GM19351 (cell line): Measurements from ENCODE around the gene ISLR2.

Experiments
- ATAC-seq: cut with Tn5 transposase; IDR thresholded peaks from one replicate; pipeline ENCODE4 v1.9.1; 2021; ENCODE audit warnings: mild to moderate bottlenecking, moderate library complexity; ENCODE audit not compliant: unreplicated experiment

Gene ISLR2

GRCh38 chr15:74175271-74176191 is 45.1 kb downstream of the ISLR2 start:
- no peak for ATAC-seq

GRCh38 chr15:74176262-74177214 is 46.2 kb downstream of the ISLR2 start:
- no peak for ATAC-seq

GRCh38 chr15:74178326-74179100 is 48.1 kb downstream of the ISLR2 start:
- no peak for ATAC-seq

GRCh38 chr15:74179101-74179841 is 48.9 kb downstream of the ISLR2 start:
- no peak for ATAC-seq

- no peak for ATAC-seq
Observed at GRCh38 chr15:74179983-74180880, 49.8 kb downstream of the ISLR2 start.

GRCh38 chr15:74180881-74181602 is 50.7 kb downstream of the ISLR2 start:
- ATAC-seq = no peak

DNA sequence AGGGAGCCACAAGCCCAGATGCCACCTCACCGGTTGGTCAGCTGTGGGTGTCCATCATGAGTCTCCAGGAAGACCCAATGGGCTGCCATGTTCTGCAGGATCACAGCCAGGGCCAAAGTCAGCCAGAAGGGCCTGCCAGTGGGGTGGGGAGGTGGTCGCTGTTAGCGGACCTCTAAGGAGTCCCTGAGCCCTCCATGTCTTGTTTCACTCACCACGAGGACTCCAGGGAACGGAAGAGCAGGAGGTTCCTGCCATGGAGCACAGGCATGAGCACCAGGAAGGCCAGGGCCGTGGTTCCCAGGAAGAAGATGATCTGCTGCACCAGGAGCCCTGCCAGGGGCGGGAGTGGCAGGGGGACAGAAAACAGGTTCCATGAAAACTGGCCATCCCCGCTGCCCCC is 51.7 kb downstream of the ISLR2 start:
- ATAC-seq = no peak

GRCh38 chr15:74184582-74185091 is 54.3 kb downstream of the ISLR2 start:
- no peak for ATAC-seq

DNA sequence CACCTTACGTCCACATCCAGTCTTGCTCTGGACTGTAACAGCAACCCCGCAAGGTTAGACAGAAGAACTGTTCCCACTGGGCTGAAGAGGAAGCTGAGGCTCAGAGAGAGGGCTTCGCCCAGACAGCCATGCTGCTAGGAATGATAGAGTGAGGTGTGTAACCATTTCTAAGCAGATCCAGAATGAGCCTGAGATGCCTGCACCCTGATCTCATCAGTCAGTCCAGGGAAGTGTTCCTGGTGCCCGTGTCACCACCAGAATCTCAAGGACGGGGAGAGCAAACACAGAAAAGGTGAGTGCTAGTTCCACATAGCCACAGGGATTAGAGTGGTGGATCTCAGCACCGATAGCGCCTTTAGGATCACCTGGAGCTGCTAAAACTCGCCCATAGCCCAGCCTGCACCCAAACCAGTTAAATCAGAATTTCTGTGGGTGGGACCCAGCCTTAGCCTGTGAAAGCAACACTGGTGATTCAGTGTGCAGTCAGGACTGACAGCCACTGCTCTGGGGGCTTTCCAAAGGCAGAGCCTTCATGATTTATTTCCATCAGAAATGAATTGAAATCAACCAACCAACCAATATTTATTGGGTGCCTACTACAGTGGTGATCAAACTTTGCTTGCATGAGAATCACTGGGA is 55.4 kb downstream of the ISLR2 start:
- no peak for ATAC-seq
